ENCODE measurements around the gene EPG5. TPM values are rescaled to one million over a fixed set of nuclear protein-coding genes. Genes with fewer than 3 reads are reported as not detected.

The EPG5 gene
- total RNA-seq, 1 experiment from 2014 or later, result 16.1 TPM

DNA sequence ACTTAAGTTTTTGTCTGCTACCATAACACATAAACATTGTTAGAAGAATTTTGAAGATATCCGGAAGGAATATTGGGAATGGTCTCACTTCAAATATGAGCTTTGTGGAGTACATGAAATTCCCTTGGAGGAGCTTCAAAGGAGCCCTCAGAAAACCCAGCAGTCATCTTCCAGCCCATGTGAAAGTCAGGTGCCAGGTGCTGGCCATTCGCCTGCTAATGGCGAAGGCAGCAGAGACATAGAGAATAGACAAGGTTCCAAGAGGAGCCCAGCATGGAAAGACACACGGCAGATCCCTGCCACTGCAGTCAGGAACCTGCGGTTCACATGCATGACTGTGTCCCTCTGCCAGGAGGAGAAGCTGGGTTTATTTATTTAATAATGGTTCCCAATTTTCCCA, 40.0 kb upstream of the EPG5 start:
- H3K36me3 Mint-ChIP-seq (ENCODE audit: insufficient read depth in 1 of 3, low read depth in 3 of 3), result peaks cover 0 to 3% (median 0%) of the 10 kb centered on the region in 3 experiments; a peak in 1 of 7 replicates

More for the DNA sequence above, 40.0 kb upstream of the EPG5 start:
- no peak overlapping the region for H3K4me3 Mint-ChIP-seq
- Histone ChIP-seq H2BK120ac (ENCODE audit: low read depth, low read length, poor library complexity, severe bottlenecking) (no peak overlapping the region), H3K79me2 (ENCODE audit: insufficient read depth, low read length) (no peaks in the 10 kb centered on the region), H2AK5ac (ENCODE audit: insufficient read length, low read length) (no peak overlapping the region), H3K9me3 (ENCODE audit: control insufficient read depth, low read depth, low read length) (no peaks in the 10 kb centered on the region), H3K14ac (ENCODE audit: insufficient read depth, low read length) (no peak overlapping the region), H3K4ac (ENCODE audit: low read depth, low read length) (no peak overlapping the region), H3K23me2 (ENCODE audit: insufficient read length, low read depth, low read length, poor library complexity, severe bottlenecking) (no peaks in the 10 kb centered on the region), H3T11ph (ENCODE audit: low read length) (no peak overlapping the region), H4K91ac (ENCODE audit: insufficient read length, low read depth, low read length) (no peak overlapping the region), H4K8ac (replicated peaks; ENCODE audit: insufficient read length, low read depth, low read length) (no peak overlapping the region), H3K4me1 (ENCODE audit: insufficient read depth, low read length) (no peaks in the 10 kb centered on the region), H4K5ac (ENCODE audit: insufficient read length, low read depth, low read length) (no peak overlapping the region), H3K4me2 (ENCODE audit: insufficient read depth, insufficient read length, low read length) (no peak overlapping the region), H2AFZ (ENCODE audit: low read length) (no peak overlapping the region), H3K27me3 (ENCODE audit: insufficient read depth, low read length) (no peaks in the 10 kb centered on the region), H2BK15ac (ENCODE audit: low read depth, low read length) (no peak overlapping the region), H2BK5ac (ENCODE audit: insufficient read length, low read length) (no peak overlapping the region), H4K20me1 (ENCODE audit: control insufficient read depth, insufficient read depth, insufficient read length) (no peaks in the 10 kb centered on the region), H2BK12ac (ENCODE audit: insufficient read length, low read depth, low read length) (no peak overlapping the region), H3K9ac (ENCODE audit: extremely low read depth, insufficient read length, low read length) (no peak overlapping the region), H3K18ac (ENCODE audit: insufficient read length, low read depth, low read length) (no peak overlapping the region), H3K56ac (ENCODE audit: insufficient read length, low read depth, low read length) (no peak overlapping the region), H3K23ac (ENCODE audit: insufficient read length, low read depth, low read length) (no peak overlapping the region), H3K79me1 (ENCODE audit: insufficient read depth, low read depth, low read length, poor library complexity, severe bottlenecking) (no peaks in the 10 kb centered on the region), H3K27ac (ENCODE audit: insufficient read length, low read depth, low read length) (no peak overlapping the region), H2BK20ac (ENCODE audit: low read depth, low read length, poor library complexity, severe bottlenecking) (no peak overlapping the region)
- H3K27ac Mint-ChIP-seq, result no peak overlapping the region
- no CpG with 5 or more reads among the region's 5 CpGs for WGBS (ENCODE audit: extremely low coverage, insufficient read length, low lambda C conversion rate)
- no peak for DNase-seq
- TF ChIP-seq CTCF (conservative IDR thresholded peaks at IDR 0.05), result no peak
- H3K9me3 Mint-ChIP-seq, result peaks cover 7 to 8% of the 10 kb centered on the region in 2 experiments; a peak in 4 of 5 replicates
- H3K27me3 Mint-ChIP-seq (ENCODE audit: low read depth), result no peaks in the 10 kb centered on the region
- peaks cover 9 to 20% of the 10 kb centered on the region in 2 experiments for H3K4me1 Mint-ChIP-seq
